SU-DHL-6 (cell line): Measurements from ENCODE around the gene NACAD.

Experiments used
- H2AFZ ChIP-seq: fragments of 200-600 bp; sonication (generic); 2 replicates; pipeline ENCODE4 v1.6.1; 2014; ENCODE audit warnings: low read depth, mild to moderate bottlenecking, moderate library complexity, mixed read lengths, antibody characterized with exemption, low read length; ENCODE audit not compliant: severe bottlenecking
- H3F3A ChIP-seq: fragments of 200-600 bp; shearing (Covaris generic); 2 replicates; pipeline ENCODE4 v1.6.0; 2016; ENCODE audit warnings: antibody characterized with exemption, mild to moderate bottlenecking; ENCODE audit not compliant: insufficient read depth
- H3K27ac ChIP-seq: fragments of 200-600 bp; sonication (generic); 2 replicates; pipeline ENCODE4 v1.5.1; 2016; ENCODE audit warnings: low read depth, mild to moderate bottlenecking, low read length, moderate library complexity, mixed read lengths
- H3K27me3 ChIP-seq: fragments of 200-600 bp; sonication (generic), shearing (Covaris generic); 2 replicates; pipeline ENCODE4 v1.6.0; 2014; ENCODE audit warnings: mild to moderate bottlenecking, low read length
- H3K36me3 ChIP-seq: fragments of 200-600 bp; sonication (generic); 2 replicates; pipeline ENCODE4 v1.6.1; 2014; ENCODE audit warnings: mild to moderate bottlenecking, low read length, mixed read lengths
- H3K4me2 ChIP-seq: fragments of 300-600, 200-600 bp; shearing (Covaris generic), sonication (generic); 2 replicates; pipeline ENCODE4 v1.6.0; 2014; ENCODE audit warnings: low read length, low read depth, mild to moderate bottlenecking; ENCODE audit not compliant: poor library complexity, severe bottlenecking
- H3K4me3 ChIP-seq: fragments of 200-600 bp; sonication (generic); 2 replicates; pipeline ENCODE4 v1.5.1; 2014; ENCODE audit warnings: antibody characterized with exemption, low read length, mild to moderate bottlenecking, mixed read lengths; ENCODE audit not compliant: insufficient read depth, poor library complexity, severe bottlenecking
- H3K79me2 ChIP-seq: fragments of 200-600 bp; sonication (generic); 2 replicates; pipeline ENCODE4 v1.6.1; 2014; ENCODE audit warnings: mild to moderate bottlenecking, low read length, moderate library complexity; ENCODE audit not compliant: insufficient read depth
- H3K9ac ChIP-seq: fragments of 200-600 bp; sonication (generic); 2 replicates; pipeline ENCODE4 v1.7.0; 2014; ENCODE audit warnings: mild to moderate bottlenecking, low read length
- H3K9me2 ChIP-seq: fragments of 200-600 bp; sonication (generic); replicated peaks from 2 replicates; pipeline ENCODE4 v1.6.1; 2014; ENCODE audit warnings: low read length; ENCODE audit not compliant: insufficient read depth
- H3K9me3 ChIP-seq: fragments of 200-600 bp; sonication (generic); 2 replicates; pipeline ENCODE4 v1.6.1; 2014; ENCODE audit warnings: low read length, mixed read lengths; ENCODE audit not compliant: insufficient read depth
- H4K20me1 ChIP-seq: fragments of 200-600 bp; sonication (generic); 2 replicates; pipeline ENCODE4 v1.6.1; 2014; ENCODE audit warnings: low read depth, mild to moderate bottlenecking, antibody characterized with exemption, low read length, moderate library complexity, mixed read lengths
- EZH2phosphoT487 ChIP-seq: fragments of 200-600 bp; sonication (generic), shearing (Covaris generic); conservative IDR thresholded peaks from 2 replicates; pipeline ENCODE4 v1.6.1; 2018; ENCODE audit warnings: mild to moderate bottlenecking, antibody characterized with exemption, low read length, moderate library complexity, mixed read lengths
- TF ChIP-seq, protein P1 (sequence below): fragments of 200-600 bp; sonication (generic); IDR thresholded peaks from one replicate; pipeline ENCODE4 v1.5.1; 2017; ENCODE audit warnings: antibody characterized with exemption, mild to moderate bottlenecking, low read length, moderate library complexity; ENCODE audit not compliant: insufficient read depth, poor library complexity, severe bottlenecking

Gene NACAD

GRCh38 chr7:45064047-45064725 lies 24.6 kb downstream of the NACAD start:
- Histone ChIP-seq H3K79me2 (peaks cover 67% of the 10 kb centered on the region), H3K27me3 (no peaks in the 10 kb centered on the region), H3K4me2 (no peak overlapping the region), H4K20me1 (peaks cover 16% of the 10 kb centered on the region), H3K9ac (no peak overlapping the region), H3K9me3 (no peaks in the 10 kb centered on the region), H3K36me3 (peaks cover 19% of the 10 kb centered on the region; the same call in 1 of the 2 replicates), H3K4me3 (no peak overlapping the region), H3F3A (peaks cover 9% of the 10 kb centered on the region; the same call in 1 of the 2 replicates), H3K27ac (no peak overlapping the region), H2AFZ (no peak overlapping the region), H3K9me2 (no peaks in the 10 kb centered on the region)
- TF ChIP-seq EZH2phosphoT487 = no peak
- TF ChIP-seq, protein P1, sequence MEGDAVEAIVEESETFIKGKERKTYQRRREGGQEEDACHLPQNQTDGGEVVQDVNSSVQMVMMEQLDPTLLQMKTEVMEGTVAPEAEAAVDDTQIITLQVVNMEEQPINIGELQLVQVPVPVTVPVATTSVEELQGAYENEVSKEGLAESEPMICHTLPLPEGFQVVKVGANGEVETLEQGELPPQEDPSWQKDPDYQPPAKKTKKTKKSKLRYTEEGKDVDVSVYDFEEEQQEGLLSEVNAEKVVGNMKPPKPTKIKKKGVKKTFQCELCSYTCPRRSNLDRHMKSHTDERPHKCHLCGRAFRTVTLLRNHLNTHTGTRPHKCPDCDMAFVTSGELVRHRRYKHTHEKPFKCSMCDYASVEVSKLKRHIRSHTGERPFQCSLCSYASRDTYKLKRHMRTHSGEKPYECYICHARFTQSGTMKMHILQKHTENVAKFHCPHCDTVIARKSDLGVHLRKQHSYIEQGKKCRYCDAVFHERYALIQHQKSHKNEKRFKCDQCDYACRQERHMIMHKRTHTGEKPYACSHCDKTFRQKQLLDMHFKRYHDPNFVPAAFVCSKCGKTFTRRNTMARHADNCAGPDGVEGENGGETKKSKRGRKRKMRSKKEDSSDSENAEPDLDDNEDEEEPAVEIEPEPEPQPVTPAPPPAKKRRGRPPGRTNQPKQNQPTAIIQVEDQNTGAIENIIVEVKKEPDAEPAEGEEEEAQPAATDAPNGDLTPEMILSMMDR = no peak

- Histone ChIP-seq H3K36me3 (peaks cover 19% of the 10 kb centered on the region; the same call in 1 of the 2 replicates), H2AFZ (no peak overlapping the region), H3K9ac (no peak overlapping the region), H4K20me1 (peaks cover 20% of the 10 kb centered on the region), H3K9me3 (no peaks in the 10 kb centered on the region), H3K4me3 (no peak overlapping the region), H3K27ac (no peak overlapping the region), H3K9me2 (no peaks in the 10 kb centered on the region), H3F3A (peaks cover 9% of the 10 kb centered on the region; the same call in 1 of the 2 replicates), H3K4me2 (no peak overlapping the region), H3K79me2 (peaks cover 89% of the 10 kb centered on the region), H3K27me3 (no peaks in the 10 kb centered on the region)
- TF ChIP-seq EZH2phosphoT487 = no peak
- TF ChIP-seq, protein P1 = no peak
Observed at GRCh38 chr7:45061806-45062425, 26.9 kb downstream of the NACAD start.

- Histone ChIP-seq H3K9me2 (no peaks in the 10 kb centered on the region), H3K27me3 (no peaks in the 10 kb centered on the region), H2AFZ (no peak overlapping the region), H3K9me3 (no peaks in the 10 kb centered on the region), H3K36me3 (peaks cover 24% of the 10 kb centered on the region; the same call in 1 of the 2 replicates), H3K4me2 (no peak overlapping the region), H3K9ac (no peak overlapping the region), H3K27ac (no peak overlapping the region), H3F3A (peaks cover 9% of the 10 kb centered on the region; the same call in 1 of the 2 replicates), H3K4me3 (no peak overlapping the region), H4K20me1 (peaks cover 26% of the 10 kb centered on the region), H3K79me2 (peaks cover 91% of the 10 kb centered on the region)
- TF ChIP-seq EZH2phosphoT487 = no peak
- TF ChIP-seq, protein P1 = no peak
Observed at GRCh38 chr7:45061352-45061751, 27.4 kb downstream of the NACAD start.
